Activated CD8-positive, alpha-beta T cell treated with anti-CD3 and anti-CD28 coated beads, Interleukin-2, amount 10 ng/mL, durations not matched to agents 7 days and 5 days (primary cell): ENCODE measurements around the gene SHC3. TPM values are rescaled to one million over a fixed set of nuclear protein-coding genes. Genes with fewer than 3 reads are reported as not detected.

Source experiments
- ATAC-seq: fragments of 150-1000 bp; cut with Tn5 transposase; one replicate; pipeline ENCODE4 v1.10.0; 2021; ENCODE audit warnings: moderate library complexity
- CTCF ChIA-PET: fragments of 350-600 bp; sonication (Branson Sonifier 250); formaldehyde crosslinking; loops from one replicate; lab custom pipeline; 2021; ENCODE audit warnings: antibody characterized with exemption; lab: Charles Lee
- POLR2A ChIA-PET: fragments of 350-600 bp; sonication (Branson Sonifier 250); formaldehyde crosslinking; loops from one replicate; lab custom pipeline; 2021; ENCODE audit warnings: antibody characterized with exemption; lab: Charles Lee
- DNase-seq: peaks from one replicate; pipeline ENCODE4 v3.0.0-alpha.2; 2020
- H3K27ac Mint-ChIP-seq: one replicate; pipeline ENCODE4 v1.8.0; 2021; ENCODE audit warnings: mild to moderate bottlenecking, mixed read lengths
- H3K27me3 Mint-ChIP-seq: one replicate; pipeline ENCODE4 v1.8.0; 2021; ENCODE audit warnings: low read depth, mixed read lengths
- H3K36me3 Mint-ChIP-seq: one replicate; pipeline ENCODE4 v1.8.0; 2021; ENCODE audit warnings: low read depth, mixed read lengths
- H3K4me1 Mint-ChIP-seq: one replicate; pipeline ENCODE4 v1.8.0; 2021; ENCODE audit warnings: low read depth, mixed read lengths
- H3K4me3 Mint-ChIP-seq: one replicate; pipeline ENCODE4 v1.8.0; 2021; ENCODE audit warnings: mild to moderate bottlenecking, mixed read lengths
- H3K9me3 Mint-ChIP-seq: one replicate; pipeline ENCODE4 v1.8.0; 2022; ENCODE audit warnings: mixed read lengths; ENCODE audit not compliant: insufficient read depth
- total RNA-seq, 2 experiments: library from RNA; stranded (reverse); gene quantifications; one replicate each; pipeline ENCODE4 v1.2.3, GENCODE V29; 2021

The SHC3 gene
- total RNA-seq, 2 experiments from 2014 or later, result not detected

DNA sequence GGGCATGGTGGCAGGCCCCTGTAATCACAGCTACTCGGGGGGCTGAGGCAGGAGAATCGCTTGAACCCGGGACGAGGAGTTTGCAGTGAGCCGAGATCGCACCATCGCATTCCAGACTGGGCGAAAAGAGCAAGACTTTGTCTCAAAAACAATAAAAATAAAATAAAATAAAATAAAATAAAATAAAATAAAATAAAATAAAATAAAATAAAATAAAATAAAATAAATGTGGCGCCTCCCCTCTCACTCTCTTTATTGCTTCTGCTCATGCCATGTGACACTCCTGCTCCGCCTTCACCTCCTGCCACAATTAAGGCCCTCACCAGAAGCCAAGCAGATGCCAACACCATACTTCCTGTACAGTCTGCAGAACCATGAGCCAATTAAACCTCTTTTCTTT, 3.8 kb upstream of the SHC3 start:
- no peaks in the 10 kb centered on the region for H3K36me3 Mint-ChIP-seq

DNA sequence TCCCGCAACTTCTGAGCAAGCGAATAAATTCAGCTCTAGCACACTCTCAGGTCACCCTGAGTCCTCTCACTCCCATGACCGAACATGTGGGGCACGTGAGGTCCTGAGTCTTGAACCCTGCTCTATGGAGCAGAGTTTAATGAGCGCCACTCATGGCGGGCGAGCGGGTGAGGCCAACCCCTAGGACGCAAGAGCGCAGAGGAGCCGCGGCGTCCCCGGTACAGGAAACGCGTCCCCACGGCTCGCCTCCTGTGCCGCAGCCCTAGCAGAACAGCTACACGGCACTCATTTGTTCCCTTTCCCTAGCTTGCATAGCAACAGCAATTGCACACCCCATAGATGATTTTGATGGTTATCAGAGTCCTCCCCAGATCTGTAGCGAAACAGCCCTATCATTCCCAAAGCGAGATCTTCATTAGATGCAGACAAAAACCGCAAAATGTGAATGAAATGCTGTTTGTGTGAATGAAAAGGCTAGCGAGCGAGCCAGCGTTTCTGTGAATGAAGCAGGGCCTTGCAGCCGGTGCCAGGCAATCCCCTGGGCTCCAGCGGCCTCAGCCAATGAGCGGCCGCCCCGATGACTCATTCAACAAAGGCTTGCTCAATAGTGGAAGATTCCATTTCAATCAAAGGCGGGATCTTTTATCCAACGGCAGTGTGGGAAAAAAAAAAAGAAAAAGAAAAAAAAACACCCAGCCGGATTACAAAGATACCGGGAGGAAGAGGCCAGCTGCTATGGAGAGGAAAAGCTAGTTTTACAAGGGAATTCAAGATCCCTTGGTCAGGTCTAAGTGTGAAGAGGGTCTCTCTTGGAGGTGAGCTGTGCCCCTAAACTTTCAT, 1.5 kb upstream of the SHC3 start:
- Mint-ChIP-seq H3K9me3 (no peaks in the 10 kb centered on the region), H3K27ac (no peak overlapping the region), H3K27me3 (peaks cover 54% of the 10 kb centered on the region), H3K36me3 (no peaks in the 10 kb centered on the region), H3K4me3 (peak overlapping the region; percentile 2), H3K4me1 (peaks cover 13% of the 10 kb centered on the region)
- DNase-seq (peak; percentile 56), ATAC-seq (peak; percentile 78)
- ChIA-PET CTCF (interaction anchor here (0.6 to 1.0 kb wide), 2 partner anchors 99 kb away, joined by 3 read pairs; no protein-coding TSS in a partner anchor), POLR2A (no interaction called here)

More for the DNA sequence above, 3.8 kb upstream of the SHC3 start:
- DNase-seq (no peak), ATAC-seq (no peak)
- H3K4me3 Mint-ChIP-seq, result no peak overlapping the region
- ChIA-PET POLR2A (no interaction called here), CTCF (no interaction called here)
- H3K4me1 Mint-ChIP-seq, result peaks cover 13% of the 10 kb centered on the region
- no peaks in the 10 kb centered on the region for H3K9me3 Mint-ChIP-seq
- no peak overlapping the region for H3K27ac Mint-ChIP-seq
- H3K27me3 Mint-ChIP-seq, result peaks cover 37% of the 10 kb centered on the region

DNA sequence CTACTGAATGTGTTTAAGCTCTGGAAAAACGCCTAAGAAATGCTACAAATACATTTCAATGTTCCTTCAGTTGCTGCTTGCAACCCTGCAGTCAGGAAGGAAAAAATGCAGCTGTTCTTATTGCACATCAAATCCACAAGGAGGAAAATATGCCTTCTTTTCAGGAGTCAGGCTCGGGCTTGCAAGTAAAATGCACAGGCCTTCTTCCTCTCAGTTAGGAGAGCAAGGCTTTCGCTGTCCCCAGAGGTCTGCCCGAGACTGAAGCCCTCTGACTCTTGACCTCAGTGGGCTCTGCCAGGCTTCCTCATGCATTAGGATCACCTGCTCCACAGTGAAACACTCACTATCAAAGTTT, 899 bp upstream of the SHC3 start:
- no peak for DNase-seq
- Mint-ChIP-seq H3K27ac (no peak overlapping the region), H3K9me3 (no peaks in the 10 kb centered on the region), H3K4me3 (no peak overlapping the region), H3K36me3 (no peaks in the 10 kb centered on the region), H3K27me3 (peaks cover 60% of the 10 kb centered on the region), H3K4me1 (peaks cover 13% of the 10 kb centered on the region)
- CTCF ChIA-PET, result interaction anchor here (0.6 kb wide), 1 partner anchor 99 kb away, joined by 3 read pairs; no protein-coding TSS in a partner anchor
- POLR2A ChIA-PET, result no interaction called here
- no peak for ATAC-seq

DNA sequence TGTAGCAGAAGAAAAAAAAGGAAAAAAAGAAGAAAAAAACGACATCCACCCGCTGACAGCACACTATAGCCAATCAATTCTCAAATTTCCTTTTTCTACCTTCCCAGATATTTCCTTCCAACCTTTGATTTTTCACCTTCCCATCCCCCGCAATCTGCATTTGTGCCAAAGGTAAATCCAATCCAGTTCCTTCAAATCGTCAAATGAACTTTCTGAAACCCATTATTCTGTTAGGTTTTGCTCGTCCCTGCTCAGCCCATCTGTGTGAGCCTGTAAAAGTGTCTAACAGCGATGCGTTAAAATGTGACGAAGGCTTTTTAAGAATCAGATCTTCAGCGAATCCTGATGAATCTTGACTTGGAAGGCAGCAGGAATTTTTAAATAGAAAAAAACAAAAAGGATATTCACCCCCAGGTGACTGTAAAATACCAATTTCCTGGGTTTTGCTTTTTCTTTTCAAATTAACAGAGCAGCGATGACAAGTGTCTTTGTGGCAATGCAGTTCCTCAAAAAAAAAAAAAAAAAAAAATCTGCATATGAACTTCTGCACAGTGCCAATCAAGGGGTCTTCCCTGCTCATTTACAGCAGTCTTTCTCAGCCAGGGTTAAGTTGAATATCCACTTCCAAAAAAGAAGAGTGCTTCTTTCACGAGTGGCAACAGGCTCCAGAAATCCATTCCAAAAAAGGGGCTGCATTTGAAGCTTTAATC, 367 bp upstream of the SHC3 start:
- ChIA-PET POLR2A (no interaction called here), CTCF (interaction anchor here (0.6 kb wide), 1 partner anchor 100 kb away, joined by 3 read pairs; no protein-coding TSS in a partner anchor)
- Mint-ChIP-seq H3K27ac (no peak overlapping the region), H3K4me3 (no peak overlapping the region), H3K9me3 (no peaks in the 10 kb centered on the region), H3K27me3 (peaks cover 59% of the 10 kb centered on the region), H3K4me1 (peaks cover 13% of the 10 kb centered on the region), H3K36me3 (no peaks in the 10 kb centered on the region)
- ATAC-seq (no peak), DNase-seq (no peak)

DNA sequence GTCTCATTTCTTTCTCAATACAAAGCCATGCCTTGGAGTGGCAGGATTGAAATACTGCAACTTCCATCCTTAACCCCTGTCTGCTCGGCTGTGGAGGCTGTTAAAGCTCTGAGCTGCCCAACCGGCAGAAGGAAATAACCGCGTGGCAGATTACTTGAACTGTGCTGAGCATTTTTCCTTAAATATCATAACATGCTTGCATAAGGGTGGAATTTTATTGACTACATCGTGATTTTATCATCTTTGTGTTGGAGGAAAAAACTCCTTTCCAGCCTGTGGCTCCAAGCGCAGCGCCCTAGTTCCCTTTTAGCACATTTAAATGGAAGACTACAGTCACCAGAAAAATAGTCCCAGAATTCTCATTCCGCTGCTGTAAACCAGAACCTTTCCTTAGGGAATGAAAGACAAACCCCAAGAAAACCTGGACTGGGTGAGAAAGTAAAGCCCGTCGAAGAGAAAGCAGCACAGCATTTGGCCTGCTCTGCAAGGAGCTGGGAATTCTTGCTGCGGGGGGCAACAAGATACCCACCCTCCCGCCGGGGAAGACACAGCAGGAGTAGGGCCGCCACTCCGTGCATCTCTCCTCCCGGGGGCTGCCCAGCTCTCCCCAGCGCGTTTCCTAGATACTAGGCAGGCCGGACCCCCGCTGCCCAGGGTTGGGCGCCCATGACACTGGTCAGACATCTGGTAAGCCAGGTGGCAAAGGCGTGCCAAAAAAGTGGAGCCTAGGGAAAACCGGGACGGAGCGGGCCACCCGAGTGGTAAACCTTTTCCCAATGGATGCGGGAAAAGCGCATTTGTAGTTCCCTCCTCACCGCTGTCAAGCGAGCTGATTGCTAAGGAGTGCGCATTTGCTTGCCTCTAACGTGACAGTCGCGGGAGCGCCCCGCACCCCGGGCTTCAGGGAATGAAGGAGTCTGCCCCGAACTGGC, 1.3 kb downstream of the SHC3 start:
- H3K27me3 Mint-ChIP-seq, result peaks cover 64% of the 10 kb centered on the region
- H3K36me3 Mint-ChIP-seq, result no peaks in the 10 kb centered on the region
- no peak overlapping the region for H3K4me3 Mint-ChIP-seq
- ChIA-PET CTCF (no interaction called here), POLR2A (no interaction called here)
- H3K4me1 Mint-ChIP-seq, result peaks cover 13% of the 10 kb centered on the region
- H3K9me3 Mint-ChIP-seq, result no peaks in the 10 kb centered on the region
- DNase-seq (no peak), ATAC-seq (no peak)
- no peak overlapping the region for H3K27ac Mint-ChIP-seq

DNA sequence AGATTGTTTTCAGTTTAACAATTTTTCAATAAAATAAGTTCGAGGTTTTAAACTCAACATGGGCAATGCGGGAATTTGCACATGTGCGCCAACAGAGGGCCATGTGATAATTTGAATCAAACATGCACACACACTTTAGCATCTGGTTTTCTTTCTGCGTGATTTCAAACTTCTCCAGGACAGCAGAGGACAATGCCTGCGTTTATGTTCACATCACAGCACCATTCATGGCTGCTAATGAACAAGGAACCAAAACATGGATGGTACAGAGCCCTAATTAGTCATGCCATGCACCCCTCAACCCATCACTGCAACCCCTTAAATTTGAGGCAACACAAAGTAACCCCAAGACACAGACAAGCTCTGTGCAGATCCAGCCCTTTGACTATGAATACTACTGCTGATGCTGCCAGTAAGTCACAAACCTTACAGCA, 2.8 kb downstream of the SHC3 start:
- no peak overlapping the region for H3K27ac Mint-ChIP-seq
- ChIA-PET POLR2A (no interaction called here), CTCF (no interaction called here)
- no peak overlapping the region for H3K4me3 Mint-ChIP-seq
- H3K27me3 Mint-ChIP-seq, result peaks cover 62% of the 10 kb centered on the region
- peaks cover 13% of the 10 kb centered on the region for H3K4me1 Mint-ChIP-seq
- DNase-seq, result no peak
- no peaks in the 10 kb centered on the region for H3K36me3 Mint-ChIP-seq
- H3K9me3 Mint-ChIP-seq, result no peaks in the 10 kb centered on the region
- no peak for ATAC-seq

DNA sequence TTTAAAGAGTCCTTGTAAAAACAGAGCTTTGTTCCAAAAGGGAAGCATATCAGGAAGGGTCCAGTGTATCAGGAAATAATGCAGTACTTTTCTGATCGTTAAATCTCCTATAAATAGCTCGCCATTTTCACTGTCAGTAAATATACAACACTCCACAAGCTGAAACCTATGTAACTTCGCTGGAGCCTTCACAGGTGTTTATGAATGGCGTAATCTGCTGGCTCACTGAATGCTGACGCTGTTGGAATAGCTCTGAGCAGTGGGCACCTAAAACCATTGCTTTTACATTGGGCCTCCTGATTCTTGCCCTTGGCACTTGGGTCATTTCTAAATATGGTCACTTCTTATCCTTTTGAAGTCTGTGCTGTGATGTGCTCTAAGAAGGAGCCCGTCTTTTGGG, 4.3 kb downstream of the SHC3 start:
- H3K36me3 Mint-ChIP-seq, result no peaks in the 10 kb centered on the region
- CTCF ChIA-PET, result no interaction called here
- H3K9me3 Mint-ChIP-seq, result no peaks in the 10 kb centered on the region
- H3K4me3 Mint-ChIP-seq, result no peak overlapping the region
- ATAC-seq, result no peak
- no peak for DNase-seq
- no peak overlapping the region for H3K27ac Mint-ChIP-seq
- H3K27me3 Mint-ChIP-seq, result peaks cover 49% of the 10 kb centered on the region
- H3K4me1 Mint-ChIP-seq, result peaks cover 4% of the 10 kb centered on the region
- POLR2A ChIA-PET, result no interaction called here

DNA sequence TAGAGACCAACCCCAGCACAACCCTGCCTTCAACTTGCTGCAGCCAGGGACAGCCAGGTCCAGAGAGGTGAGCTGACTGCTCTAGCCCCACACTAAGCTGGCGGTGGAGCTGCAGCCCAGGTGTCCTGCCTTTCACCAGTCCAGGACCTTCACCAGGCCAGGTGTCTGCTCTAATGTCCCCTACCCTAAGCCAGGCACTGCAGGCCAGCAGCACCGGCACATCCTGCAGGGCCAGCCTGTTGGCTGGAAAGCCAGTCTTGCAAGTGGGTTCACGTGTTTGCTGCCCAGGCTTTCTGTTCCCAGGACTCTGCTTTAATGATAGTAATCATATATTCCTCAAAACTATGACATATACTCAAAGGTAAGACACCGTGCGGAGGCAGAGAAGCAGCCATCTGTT, 5.5 kb downstream of the SHC3 start:
- Mint-ChIP-seq H3K27me3 (peaks cover 41% of the 10 kb centered on the region), H3K4me1 (no peaks in the 10 kb centered on the region), H3K4me3 (no peak overlapping the region), H3K27ac (no peak overlapping the region), H3K9me3 (no peaks in the 10 kb centered on the region), H3K36me3 (no peaks in the 10 kb centered on the region)
- no peak for DNase-seq
- ChIA-PET CTCF (no interaction called here), POLR2A (no interaction called here)
- ATAC-seq, result no peak

DNA sequence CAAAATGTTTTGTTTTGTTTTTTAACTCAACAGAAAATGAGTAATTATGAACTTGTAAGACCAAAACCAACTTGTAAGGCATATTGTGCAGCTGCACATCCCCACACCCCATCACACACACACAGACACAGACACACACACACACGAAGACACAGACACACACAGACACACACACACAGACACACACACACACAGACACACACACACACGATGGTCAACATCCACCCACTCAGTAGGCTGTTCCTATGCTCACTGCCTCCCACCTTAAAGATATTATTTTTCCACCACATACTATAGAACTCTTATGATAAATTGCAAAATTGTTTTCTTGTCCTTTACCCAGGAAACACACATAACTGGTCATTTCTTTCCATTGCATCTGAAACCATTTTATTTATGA, 6.2 kb downstream of the SHC3 start:
- Mint-ChIP-seq H3K36me3 (no peaks in the 10 kb centered on the region), H3K27me3 (peaks cover 40% of the 10 kb centered on the region), H3K9me3 (no peaks in the 10 kb centered on the region), H3K4me1 (no peaks in the 10 kb centered on the region), H3K4me3 (no peak overlapping the region), H3K27ac (no peak overlapping the region)
- DNase-seq (no peak), ATAC-seq (no peak)
- ChIA-PET CTCF (no interaction called here), POLR2A (no interaction called here)

DNA sequence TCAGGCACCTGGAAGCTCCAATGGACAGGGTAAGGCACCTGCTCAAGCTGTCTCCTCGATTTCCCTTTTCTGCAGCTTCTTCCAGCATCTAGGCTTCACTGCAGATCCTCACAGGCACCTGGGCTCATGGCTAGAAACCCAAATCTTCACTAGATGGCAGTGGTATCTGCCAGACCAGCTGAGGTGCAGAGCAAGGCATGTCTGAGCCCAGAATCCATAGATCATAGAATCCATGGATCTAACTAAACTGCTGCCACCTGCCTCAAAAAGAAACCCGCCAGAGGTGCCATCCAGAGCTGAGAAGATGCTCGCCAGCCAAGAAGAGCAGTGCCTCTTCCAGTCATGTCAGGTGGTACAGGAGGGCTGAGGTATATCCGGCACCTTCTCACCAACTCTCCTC, 6.9 kb downstream of the SHC3 start:
- no peaks in the 10 kb centered on the region for H3K36me3 Mint-ChIP-seq
- POLR2A ChIA-PET, result no interaction called here
- no peak for DNase-seq
- H3K4me3 Mint-ChIP-seq, result no peak overlapping the region
- no peaks in the 10 kb centered on the region for H3K4me1 Mint-ChIP-seq
- H3K9me3 Mint-ChIP-seq, result no peaks in the 10 kb centered on the region
- H3K27ac Mint-ChIP-seq, result no peak overlapping the region
- ATAC-seq, result no peak
- peaks cover 33% of the 10 kb centered on the region for H3K27me3 Mint-ChIP-seq
- CTCF ChIA-PET, result no interaction called here

DNA sequence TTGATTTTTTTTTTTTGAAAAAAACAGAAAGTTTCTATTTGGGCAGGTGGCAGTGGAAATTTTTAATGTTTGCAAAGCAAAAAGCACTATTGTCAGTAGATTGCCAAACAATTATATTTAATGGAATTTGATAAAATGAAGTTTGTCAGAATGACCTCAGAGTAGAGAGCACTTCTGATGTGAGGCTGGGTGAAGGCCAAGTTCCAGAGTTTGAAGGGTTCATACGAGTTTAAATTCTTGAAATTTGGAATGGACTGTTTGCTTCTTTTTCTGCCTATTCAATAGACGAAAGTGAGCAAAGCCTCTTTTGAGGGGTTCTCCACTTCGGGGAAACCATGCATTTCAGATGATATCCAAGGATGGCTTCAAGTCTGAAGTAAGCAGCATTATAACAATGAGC, 7.4 kb downstream of the SHC3 start:
- no peak overlapping the region for H3K27ac Mint-ChIP-seq
- H3K36me3 Mint-ChIP-seq, result no peaks in the 10 kb centered on the region
- no peaks in the 10 kb centered on the region for H3K4me1 Mint-ChIP-seq
- ATAC-seq (no peak), DNase-seq (no peak)
- H3K9me3 Mint-ChIP-seq, result no peaks in the 10 kb centered on the region
- CTCF ChIA-PET, result no interaction called here
- peaks cover 29% of the 10 kb centered on the region for H3K27me3 Mint-ChIP-seq
- POLR2A ChIA-PET, result no interaction called here
- no peak overlapping the region for H3K4me3 Mint-ChIP-seq
